Stimulated activated CD4-positive, alpha-beta T cell treated with anti-CD3 and anti-CD28 coated beads, Interleukin-15, amount 100 ng/mL, for 24 hours (primary cell): ENCODE measurements around the gene DCDC2.
"Not testable (repeated sequence)": the region's sequence is repeated elsewhere in the genome, so short reads cannot be mapped to it uniquely, and the experiment has no call there.

ENCODE experiments used
- DNase-seq: peaks from one replicate; pipeline ENCODE4 v3.0.0-alpha.2; 2020

DCDC2 gene

DNA sequence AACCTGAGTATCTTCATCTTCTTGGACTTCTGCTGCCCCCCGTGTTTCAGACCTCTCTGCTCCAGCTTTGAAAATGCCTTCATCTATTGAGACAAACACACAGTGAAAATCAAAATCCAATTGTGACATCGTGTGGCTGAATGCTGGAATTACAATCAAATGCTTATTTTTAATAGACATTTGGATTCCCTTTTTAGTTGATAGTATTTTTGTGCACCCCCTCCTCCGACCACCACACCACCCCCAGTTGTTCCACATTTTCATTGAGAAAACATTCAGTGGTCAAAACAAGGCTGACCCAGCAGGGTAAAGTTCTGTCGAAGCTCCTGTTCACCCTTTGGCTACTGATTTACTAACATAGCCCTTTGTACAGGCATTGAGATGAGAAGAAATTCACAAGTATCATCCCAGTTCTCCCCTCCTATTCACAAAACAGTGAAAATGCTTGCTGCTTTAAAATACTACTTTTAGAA is 152.8 kb downstream of the DCDC2 start:
- DNase-seq, result peak; percentile 8

DNA sequence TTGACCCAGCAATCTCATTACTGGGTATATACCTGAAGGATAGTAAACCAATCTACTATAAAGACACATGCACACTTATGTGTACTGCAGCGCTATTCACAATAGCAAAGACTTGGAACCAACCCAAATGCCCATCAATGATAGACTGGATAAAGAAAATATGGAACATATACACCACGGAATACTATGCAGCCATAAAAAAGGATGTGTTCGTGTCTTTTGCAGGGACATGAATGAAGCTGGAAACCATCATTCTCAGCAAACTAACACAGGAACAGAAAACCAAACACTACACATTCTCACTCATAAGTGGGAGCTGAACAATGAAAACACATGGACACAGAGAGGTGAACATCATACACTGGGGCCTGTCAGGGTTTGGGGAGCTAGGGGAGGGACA is 153.7 kb downstream of the DCDC2 start:
- not testable (repeated sequence) for DNase-seq

DNA sequence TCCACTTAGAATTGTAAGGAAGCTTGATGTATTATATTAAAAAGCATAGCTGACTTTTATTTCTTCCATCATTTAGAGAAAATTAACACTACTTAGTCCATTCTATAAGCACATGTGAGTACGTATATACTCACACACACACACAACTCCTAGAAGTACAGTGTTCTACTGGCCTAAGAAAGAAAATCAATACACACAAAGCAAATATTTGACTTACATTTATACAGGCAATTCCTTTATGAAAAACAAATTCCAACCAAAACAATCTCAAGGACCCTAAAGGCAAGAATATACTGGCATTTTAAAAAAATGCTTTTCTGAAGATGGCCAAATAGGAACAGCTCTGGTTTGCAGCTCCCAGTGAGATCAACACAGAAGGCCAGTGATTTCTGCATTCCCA is 160.0 kb downstream of the DCDC2 start:
- no peak for DNase-seq

DNA sequence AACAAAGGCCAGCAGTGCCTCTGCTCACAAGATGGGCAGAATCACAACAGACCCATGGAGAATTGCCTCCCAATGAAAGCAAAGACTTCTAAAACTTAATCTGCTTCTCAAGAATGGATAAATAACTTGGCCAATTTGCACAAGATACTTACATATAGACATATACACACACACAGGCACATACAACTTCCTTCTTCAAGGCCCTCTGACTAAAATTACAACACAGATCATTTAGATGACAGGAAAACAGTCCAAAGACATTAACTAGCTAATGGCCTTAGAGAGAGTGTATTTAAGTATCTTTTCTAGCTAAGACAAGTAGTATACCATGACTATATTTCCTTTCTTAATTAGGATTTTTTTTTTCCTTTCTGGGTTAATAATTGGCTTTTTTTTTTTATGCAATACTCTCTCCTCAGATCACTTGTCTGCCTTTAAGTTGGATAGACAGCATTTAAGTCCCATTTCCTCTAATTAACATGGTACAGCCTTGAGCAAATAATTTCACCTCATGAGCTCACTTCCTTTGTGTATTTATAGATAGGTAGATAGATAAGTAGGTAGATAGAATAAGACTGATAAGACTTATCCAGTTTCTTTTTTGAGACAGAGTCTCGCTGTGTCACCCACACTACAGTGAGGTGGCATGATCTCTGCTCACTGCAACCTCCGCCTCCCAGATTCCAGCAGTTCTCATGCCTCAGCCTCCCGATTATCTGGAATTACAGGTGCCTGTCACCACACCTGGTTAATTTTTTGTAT is 161.8 kb downstream of the DCDC2 start:
- no peak for DNase-seq

DNA sequence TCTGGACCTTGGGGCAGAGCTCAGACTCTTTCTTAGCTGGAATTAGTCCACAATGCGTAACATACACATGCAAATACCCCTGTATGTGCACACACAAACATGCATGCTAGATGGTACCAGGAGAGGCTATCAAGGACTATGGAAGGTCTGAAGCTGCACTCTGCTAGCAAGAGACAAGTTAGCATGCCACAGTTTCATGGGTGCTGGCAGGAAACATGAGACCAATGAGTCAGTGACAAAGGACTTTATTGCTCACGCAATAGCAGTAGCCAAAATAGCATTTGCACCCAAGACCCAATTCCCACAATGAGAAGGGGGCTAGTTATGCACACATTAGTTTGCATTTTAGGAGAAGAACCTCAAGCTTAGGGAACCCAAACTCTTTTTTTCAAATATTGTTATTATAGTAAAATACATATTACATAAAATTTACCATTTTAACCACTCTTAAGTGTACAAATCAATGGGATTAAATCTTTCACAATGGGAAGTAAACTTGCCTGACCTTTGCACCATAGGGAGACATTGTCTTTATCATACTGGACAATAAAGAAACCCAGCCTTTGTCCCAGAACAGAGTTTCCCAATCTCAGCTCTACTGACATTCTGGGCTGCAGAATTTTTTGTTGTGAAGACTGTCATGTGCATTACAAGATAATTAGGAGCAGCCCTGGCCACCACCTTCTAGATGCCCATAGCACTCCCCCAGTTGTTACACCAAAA is 162.7 kb downstream of the DCDC2 start:
- no peak for DNase-seq

DNA sequence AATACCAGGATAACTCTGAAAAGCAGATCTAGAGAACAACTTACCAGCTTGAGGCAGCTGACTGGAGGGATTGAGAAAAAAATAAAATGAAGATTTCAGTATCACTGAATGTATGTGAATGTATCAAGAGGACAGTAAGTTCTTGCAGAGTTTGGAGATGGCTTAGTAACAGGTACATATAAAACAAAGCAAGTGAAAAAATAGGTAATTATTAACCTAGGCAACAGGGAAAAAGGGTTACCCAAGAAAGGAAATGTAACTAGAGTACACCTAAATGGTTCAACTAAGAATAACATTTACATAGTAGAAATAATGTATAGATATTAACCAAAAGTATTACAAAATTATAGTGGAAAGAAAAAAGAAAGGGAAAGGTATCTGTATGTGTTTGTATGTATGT is 164.5 kb downstream of the DCDC2 start:
- DNase-seq, result no peak

DNA sequence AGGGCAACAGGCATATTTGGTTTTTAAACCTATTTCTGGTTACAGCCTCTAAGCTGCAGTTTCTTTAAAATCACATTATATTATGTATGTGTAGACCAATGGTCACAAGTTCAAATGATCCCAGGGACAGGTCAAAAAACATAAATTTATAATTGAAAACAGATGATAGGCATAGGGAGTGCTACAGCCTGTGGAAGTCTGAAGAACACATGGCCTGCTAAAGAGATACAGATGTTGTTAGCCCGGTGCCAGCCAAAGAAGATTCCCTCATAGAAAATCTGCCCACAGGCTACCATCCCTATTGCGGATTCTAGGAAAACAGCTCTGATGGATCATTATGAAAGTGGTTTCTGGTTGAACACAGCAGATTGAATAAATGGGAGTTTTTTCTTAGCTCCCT is 166.5 kb downstream of the DCDC2 start:
- no peak for DNase-seq

DNA sequence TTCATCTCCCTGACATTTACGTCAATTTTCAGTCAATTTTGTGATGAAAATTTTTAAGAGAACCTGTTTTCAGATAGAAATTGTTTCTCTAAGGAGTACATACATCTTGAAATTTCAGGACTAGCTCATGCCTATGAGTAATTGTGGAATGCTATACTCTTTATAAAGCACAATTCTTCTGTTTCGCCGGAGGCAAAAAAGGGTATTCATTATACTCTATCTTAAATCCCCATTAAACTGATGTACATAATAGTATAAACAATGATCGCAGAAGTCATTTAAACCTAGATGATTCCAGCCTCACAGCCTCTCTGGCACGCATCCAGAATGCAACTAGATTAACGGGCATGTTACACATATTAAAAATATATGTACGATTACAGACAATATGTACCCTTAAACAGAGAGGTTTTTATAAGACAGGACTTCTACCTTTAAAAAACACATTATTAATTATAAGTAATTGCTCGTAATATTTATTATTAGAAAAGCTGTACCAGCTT is 169.2 kb downstream of the DCDC2 start:
- no peak for DNase-seq

DNA sequence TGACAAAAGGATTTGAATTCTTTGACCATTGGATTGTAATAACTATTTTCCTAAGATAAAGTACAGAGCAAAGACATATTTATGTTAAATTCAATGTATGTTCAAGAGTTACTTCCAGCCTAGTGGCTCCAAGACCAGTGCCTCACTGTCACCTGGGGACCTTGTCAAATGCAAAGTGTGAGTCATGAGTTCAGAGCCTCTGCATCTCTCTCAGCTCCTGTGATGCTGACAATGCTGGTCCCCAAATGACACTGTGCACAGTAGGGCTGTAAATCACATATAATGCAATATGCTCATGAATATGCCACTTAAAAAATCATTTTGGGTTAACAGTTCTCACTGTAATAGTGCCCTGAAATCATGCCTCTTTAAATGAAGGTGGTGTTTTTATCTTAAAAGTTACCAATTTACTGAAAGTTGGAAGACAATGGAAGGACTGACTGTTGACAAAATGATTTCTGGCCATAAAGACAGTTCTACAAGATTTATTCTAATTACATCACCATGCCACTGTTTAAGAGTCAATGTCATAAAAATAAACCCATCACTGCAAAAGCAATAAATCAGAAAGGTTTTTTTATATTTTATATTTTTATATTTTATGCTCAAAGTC is 169.8 kb downstream of the DCDC2 start:
- no peak for DNase-seq

DNA sequence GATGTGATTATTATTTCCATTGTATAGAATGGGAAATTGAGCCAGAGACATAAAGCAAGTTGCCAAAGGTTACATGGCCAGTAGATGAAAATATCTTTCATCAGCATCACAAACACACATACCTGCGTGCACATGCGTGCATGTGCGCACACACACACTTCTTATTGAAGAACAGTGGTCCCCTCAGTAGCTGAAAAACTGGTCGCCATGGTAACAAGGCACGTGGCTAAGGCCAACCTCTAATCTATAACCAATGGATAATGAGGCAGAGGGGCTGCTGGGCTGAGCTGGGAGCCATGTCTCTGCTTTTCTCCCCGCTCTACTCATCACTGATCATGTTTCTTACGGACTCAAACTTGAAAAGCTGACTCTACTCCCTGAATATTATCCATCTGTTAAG is 171.5 kb downstream of the DCDC2 start:
- DNase-seq, result no peak

DNA sequence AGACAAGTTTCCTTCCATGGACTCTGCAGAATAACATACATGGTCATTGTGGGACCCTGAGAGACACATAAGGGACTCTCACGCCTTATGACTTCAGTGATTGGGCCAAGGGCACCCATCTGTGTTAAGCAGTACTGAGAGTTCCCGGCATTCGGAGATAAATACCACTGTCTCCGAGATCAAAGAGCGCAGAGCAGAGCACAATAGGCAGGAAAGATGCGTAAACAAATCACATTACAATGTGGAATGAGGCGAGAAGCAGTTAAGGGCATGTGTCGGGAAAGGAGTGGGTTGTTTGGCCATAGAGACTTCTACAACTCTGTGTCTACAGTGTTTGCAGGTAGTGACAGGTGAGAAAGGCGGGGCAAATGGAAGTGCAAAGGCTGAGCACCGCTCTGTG is 174.3 kb downstream of the DCDC2 start:
- DNase-seq, result no peak

DNA sequence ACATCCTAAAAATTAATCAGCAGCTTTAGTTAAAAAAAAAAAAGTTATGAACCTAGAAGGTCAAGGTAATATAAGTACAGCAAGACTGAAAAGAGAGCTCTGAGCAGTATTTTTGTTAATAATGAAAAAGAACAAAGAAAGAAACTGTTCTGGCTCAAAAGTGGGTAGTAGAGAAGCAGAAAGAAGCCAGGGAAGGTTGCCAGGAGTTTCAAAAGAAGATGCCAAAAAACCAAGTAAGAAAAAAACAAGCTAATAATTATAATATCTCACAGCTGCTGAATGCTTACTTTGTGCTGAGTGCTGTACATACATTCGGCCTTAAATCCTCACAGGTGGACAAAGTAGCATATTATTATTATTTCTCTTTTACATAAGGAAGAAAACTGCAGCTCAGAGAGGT is 200.0 kb downstream of the DCDC2 start:
- DNase-seq, result no peak

DNA sequence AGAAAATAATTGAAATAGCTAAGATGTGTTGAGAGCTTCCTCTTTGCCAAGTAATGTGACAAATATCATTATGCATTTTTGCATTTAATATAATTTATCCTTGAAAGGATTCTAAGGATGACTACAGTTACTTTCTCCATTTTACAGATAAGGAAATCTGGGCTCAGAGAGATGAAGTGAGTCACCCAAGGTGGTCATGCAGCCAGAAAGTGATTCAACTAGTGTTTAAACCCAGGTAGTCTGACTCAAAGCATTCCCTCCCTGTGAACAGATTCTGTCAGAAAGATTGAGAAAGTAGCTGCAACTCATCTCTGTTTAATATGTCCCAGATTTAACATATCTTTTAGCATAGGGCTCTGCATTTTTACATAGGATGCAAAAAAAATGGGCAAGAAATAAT is 203.7 kb downstream of the DCDC2 start:
- no peak for DNase-seq

DNA sequence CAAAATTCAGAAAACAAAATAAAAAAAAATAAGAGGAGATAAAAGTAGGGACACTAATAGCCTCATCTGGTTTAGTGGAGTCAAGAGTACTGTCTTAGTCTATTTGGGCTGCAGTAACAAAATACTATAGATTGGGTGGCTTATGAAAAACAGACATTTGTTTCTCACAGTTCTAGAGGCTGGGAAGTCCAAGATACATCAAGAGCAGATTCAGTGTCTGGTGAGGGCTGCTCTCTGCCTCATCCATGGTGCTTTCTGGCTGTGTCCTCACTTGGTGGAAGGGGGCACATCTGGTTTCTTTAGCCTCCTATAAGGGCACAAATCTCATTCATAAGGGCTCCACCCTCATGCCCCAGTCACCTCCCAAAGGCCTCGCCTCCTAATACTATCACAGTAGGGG is 205.8 kb downstream of the DCDC2 start:
- no peak for DNase-seq

DNA sequence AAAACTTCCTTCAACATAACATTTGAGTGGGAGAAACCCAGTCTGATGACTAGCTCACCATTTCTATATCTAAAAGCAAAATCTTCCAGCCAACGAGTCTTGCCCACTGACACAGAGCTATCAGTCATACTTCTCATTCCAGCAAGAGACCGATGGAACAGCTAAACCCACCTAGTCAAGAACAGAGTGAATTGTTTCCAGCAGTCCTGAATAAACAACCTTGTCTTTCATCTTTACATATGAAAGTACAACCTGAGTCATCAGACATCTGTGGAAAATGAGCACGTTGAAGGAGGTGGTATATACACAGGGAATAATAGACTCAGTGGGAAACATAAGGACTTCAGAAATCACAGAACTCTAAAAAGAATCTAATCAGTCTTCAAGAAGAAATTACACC is 208.0 kb downstream of the DCDC2 start:
- no peak for DNase-seq

DNA sequence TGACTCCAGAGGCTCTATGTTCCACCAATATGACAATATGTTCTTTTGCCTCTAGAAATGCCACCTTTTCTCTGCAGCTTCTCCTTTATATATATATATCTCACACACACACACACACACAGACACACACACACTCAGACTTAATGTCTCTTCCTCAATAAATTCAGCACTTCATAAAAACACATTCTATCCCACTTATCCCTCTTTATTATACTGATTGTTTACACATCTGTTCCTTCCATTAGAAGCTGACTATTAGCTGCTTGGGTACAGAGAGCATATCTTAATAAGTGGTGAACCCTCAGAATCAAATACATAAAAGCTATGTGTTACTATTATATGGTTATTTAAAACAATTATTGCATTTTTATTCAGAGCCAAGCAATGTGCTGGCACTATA is 208.6 kb downstream of the DCDC2 start:
- no peak for DNase-seq

DNA sequence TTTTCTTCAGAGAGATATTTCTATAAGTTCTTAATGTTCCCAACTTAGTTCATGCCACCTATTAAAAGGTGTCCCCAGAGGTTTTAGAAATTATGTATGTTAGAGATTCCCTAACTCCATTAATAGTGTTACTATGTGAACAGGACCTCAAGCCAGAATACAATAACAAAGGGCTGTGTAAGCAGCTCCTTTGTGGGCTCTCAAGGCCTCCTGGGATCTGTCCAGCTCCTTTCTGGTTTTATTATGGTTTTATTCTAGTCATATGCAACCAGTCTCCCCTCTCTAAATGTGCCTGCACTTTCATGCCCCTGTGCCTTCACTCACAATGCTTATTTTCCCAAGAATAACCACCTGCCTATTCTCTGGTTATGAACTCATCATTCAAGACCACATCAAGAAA is 209.2 kb downstream of the DCDC2 start:
- DNase-seq, result no peak

DNA sequence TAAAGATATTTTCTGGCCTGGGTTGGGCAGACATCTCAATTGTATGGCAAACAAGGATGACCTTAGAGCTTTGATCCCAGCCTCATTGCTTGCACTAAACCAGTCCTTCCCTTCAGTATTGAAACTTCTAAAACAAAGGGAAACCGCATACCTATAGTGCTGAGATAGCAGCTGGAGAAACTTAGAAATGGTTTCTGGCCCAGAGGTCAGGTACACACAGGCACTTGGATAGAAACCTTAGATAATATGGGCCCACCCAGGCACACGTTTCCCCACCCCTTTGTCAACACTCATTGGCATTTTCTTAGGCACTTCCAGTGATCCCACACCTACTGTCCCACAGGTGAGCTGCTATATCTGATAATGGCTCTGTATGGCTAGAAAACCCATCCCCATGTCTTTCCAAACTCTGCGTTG is 209.7 kb downstream of the DCDC2 start:
- no peak for DNase-seq

DNA sequence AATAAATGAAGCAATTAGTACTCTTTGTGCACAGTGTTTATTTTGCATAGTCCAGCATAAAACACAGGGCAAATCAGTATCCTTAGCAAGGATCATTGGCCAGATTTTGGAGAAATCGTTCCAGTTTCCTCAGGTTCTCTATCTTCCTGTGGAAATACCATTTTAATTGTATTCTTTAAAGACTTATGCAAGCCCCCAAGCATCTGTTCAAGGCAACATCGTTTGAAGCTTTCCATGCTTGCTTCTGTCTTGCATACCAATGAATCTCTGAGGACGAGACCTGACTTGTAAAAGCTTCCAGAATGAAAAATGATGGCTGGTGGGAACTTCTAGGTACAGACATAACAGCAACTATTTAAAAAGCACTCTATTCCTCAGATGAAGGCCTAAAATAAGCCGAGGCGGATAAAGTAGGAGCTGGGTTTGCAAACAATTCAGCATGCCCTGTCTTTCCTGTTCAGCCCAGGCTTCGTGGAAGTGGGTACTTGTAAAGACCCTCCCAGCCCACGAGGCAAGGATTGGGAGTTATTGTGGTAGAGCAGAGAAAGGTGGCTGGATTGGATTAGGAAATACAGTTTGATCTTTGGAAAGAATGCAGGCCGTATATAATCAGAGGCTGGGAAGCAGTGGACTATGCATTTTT is 210.2 kb downstream of the DCDC2 start:
- no peak for DNase-seq

DNA sequence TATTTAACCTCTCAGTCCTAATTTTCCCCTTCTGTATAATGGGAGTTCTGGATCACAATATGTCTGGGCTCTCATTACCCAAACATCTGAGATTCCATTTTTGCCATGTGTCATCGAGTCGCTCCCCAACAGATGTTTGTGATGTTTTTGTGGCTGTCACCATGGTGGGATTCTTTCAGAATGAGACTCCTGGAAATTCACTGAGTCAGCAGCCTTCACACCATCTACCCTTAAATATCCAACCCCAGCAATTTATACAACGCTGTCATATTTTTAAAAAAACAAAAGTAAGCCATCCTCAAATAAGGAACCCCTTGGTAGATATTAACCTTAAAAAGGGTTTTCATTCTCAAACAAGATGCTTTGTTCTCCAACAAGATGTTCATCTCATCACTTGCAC is 211.0 kb downstream of the DCDC2 start:
- no peak for DNase-seq

DNA sequence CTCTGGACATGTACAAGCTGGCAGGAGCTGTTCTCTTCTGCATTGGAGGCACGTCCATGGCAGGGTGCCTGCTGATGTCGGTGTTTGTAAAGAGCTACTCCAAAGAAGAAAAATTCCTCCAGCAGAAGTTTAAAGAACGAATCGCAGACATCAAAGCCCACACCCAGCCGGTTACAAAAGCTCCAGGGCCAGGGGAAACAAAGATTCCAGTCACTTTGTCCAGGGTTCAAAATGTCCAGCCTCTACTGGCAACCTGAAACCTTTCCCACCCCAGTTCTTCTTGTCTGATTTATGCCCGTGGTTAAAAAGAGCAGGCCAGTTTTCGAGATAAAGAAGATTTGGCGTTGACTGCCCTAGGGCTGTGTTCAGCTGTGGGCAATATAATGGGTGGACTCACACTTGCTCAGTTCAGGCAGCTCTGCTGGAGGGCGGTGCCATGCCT is 212.1 kb downstream of the DCDC2 start:
- no peak for DNase-seq

DNA sequence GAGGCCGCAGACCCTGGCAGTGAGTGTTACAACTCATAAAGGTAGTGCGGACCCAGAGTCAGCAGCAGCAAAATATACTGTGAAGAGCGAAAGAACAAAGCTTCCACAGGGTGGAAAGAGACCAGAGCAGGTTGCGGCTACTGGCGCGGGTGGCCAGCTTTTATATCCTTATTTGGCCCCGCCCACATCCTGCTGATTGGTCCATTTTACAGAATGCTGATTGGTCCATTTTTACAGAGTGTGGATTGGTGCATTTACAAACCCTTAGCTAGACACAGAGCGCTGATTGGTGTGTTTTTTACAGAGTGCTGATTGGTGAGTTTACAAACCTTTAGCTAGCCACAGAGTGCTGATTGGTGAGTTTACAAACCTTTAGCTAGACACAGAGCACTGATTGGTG is 215.1 kb downstream of the DCDC2 start:
- not testable (repeated sequence) for DNase-seq

DNA sequence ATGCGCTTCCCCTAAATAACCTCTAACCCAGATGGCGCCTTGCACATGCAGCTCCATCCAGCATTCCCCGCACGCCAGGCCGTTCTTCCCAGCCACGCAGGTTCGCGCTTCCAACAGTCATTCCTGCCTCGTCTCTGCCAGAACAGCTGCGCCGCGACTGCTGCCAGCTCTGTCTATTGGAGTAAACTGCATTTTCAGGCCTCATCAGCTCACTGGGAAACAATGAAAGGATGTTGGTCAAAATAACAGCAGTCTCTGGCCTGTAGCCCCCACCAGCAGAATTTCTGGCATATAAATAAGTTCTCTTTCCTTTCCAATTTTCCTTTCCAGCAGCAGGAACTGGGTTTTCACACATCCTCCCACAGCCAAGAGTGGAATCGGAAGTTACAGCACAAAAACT is 217.3 kb downstream of the DCDC2 start:
- DNase-seq, result no peak
